ENCODE measurements around the gene ZCRB1.

Gene ZCRB1

GRCh38 chr12:42308390-42308789 lies 17.5 kb downstream of the ZCRB1 start:
- no peak for TF ChIP-seq ZFX (IDR thresholded peaks at IDR 0.05; ENCODE audit: borderline replicate concordance)
- TF ChIP-seq CTCF (IDR thresholded peaks at IDR 0.05), result no peak
- no peak overlapping the region for H3K27ac ChIP-seq

GRCh38 chr12:42306297-42306696 lies 19.6 kb downstream of the ZCRB1 start:
- TF ChIP-seq CTCF (IDR thresholded peaks at IDR 0.05) (no peak), ZFX (IDR thresholded peaks at IDR 0.05; ENCODE audit: borderline replicate concordance) (no peak)
- no peak overlapping the region for H3K27ac ChIP-seq

- no peak overlapping the region for H3K27ac ChIP-seq
- TF ChIP-seq CTCF (IDR thresholded peaks at IDR 0.05), result no peak
- TF ChIP-seq ZFX (IDR thresholded peaks at IDR 0.05; ENCODE audit: borderline replicate concordance), result no peak
Observed at GRCh38 chr12:42299392-42300308, 26.2 kb downstream of the ZCRB1 start.

GRCh38 chr12:42298887-42299286 lies 27.0 kb downstream of the ZCRB1 start:
- TF ChIP-seq ZFX (IDR thresholded peaks at IDR 0.05; ENCODE audit: borderline replicate concordance), result no peak
- no peak for TF ChIP-seq CTCF (IDR thresholded peaks at IDR 0.05)
- H3K27ac ChIP-seq, result no peak overlapping the region

DNA sequence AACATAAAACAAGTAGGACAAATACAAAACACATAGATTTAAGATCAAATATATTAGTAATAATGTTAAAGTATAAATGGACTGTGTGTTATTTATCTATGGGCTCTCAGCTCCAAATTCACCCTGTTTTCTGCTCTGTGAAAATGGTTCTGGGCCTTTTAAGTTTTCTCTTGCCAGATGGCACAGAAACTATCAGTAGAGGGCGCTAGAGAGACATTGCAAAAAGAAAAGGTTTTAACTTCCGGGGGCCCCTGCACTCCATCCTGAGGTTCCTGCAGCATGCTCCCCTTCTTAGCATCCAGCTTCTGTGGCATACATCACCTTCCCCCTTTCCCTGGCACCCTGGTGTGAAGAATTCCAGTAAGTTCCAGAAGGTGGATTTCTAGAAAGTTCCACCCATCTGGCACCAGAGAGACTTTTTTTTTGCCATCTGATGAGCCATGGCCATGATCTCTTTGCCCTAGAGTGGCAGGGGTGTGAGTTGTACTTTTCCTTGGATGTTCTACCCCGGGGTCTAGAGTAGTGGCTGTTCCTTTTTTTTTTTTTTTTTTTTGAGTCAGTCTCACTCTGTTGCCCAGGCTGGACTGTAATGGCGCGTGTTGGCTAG lies 29.3 kb downstream of the ZCRB1 start:
- no peak overlapping the region for H3K27ac ChIP-seq
- peak; percentile 89 for TF ChIP-seq CTCF (IDR thresholded peaks at IDR 0.05)
- no peak for TF ChIP-seq ZFX (IDR thresholded peaks at IDR 0.05; ENCODE audit: borderline replicate concordance)

- TF ChIP-seq CTCF (IDR thresholded peaks at IDR 0.05) (no peak), ZFX (IDR thresholded peaks at IDR 0.05; ENCODE audit: borderline replicate concordance) (no peak)
- H3K27ac ChIP-seq, result no peak overlapping the region
Observed at GRCh38 chr12:42291680-42292079, 34.2 kb downstream of the ZCRB1 start.

GRCh38 chr12:42288544-42288943 lies 37.4 kb downstream of the ZCRB1 start:
- H3K27ac ChIP-seq, result no peak overlapping the region
- TF ChIP-seq ZFX (IDR thresholded peaks at IDR 0.05; ENCODE audit: borderline replicate concordance), result no peak
- no peak for TF ChIP-seq CTCF (IDR thresholded peaks at IDR 0.05)
